NT2/D1 (cell line): ENCODE measurements around the gene SHC3.

Experiments used
- SUZ12 ChIP-seq: IDR thresholded peaks from 2 replicates; pipeline ENCODE4 v1.6.1; 2011; ENCODE audit not compliant: insufficient read length, insufficient read depth; ENCODE audit errors: extremely low read depth
- YY1 ChIP-seq: IDR thresholded peaks from 2 replicates; pipeline ENCODE4 v1.6.1; 2011; ENCODE audit not compliant: insufficient read length, insufficient read depth

DNA sequence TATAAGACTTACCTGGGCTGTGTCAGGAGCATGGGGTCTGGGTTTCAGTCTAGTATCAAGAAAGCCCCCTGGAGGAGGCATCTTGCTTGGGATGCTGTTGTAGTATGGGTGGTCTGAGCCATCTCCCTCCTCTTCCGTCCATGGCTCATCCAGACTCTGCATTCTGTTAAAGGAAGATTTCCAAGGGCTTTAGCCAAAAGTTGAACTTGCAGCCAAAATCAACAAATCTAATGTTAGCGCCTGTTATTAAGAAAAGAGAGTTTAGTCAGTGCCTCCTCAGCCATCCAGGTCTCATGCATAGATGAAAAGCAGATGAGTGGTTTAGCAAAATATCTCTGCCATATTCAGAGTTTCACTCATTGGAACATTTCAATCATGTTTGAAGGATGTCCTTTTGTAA lies 131.8 kb downstream of the SHC3 start:
- no peak for TF ChIP-seq YY1
- TF ChIP-seq SUZ12: no peak
